GM23248 (cell line): ENCODE data around the gene TEX29.

Experiments used
- EZH2 ChIP-seq: fragments of 200-600 bp; sonication (generic); IDR thresholded peaks from 2 replicates; pipeline ENCODE4 v1.6.1; 2018; ENCODE audit warnings: antibody characterized with exemption, mild to moderate bottlenecking; ENCODE audit not compliant: insufficient read depth, poor library complexity, severe bottlenecking
- EZH2phosphoT487 ChIP-seq: fragments of 200-600 bp; sonication (generic); IDR thresholded peaks from 2 replicates; pipeline ENCODE4 v1.6.1; 2018; ENCODE audit warnings: antibody characterized with exemption, moderate library complexity, mild to moderate bottlenecking, low read depth; ENCODE audit not compliant: insufficient read depth

- TF ChIP-seq EZH2 (no peak), EZH2phosphoT487 (no peak)
Measured at GRCh38 chr13:111368091-111368490, 47.6 kb downstream of the TEX29 start.
